Measurements from ENCODE around the gene RERE. TPM values are rescaled to one million over a fixed set of nuclear protein-coding genes. Genes with fewer than 3 reads are reported as not detected.

The RERE gene
- total and polyA plus RNA-seq, 4 donors = 26.8 to 133 (median 82.7) TPM

DNA sequence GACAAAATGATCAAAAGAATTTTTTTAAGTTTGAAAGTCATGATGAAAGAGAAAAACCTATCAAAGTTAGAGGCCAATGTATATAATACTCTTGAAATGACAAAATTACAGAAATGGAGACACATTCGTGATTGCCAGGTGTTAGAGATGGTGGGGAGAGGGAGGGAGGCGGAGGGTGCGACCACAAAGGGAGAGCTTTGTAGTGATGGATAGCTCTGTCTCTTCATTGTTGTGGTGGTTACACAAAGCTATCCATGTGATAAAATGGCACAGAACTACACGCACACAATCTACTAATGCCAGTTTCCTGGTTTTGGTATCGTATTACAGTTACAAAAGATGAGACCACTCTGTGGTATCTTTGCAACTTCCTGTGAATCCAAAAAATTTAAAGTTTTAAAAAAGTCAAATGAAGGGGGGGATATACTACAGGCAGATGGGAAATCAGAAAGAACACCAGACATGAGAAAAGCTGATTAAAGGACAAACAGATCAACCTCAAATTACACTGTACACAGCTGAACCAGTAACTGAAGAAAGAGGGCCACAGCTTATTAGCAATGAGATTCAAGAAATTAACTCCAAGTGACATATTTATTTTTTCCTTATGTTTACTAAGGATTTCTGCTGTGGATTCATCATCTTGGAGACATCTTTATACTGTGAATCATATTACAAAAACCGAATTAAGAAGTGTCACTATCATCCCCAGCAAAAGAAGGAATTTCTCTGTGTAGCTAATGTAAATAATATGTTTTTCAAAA is 300.5 kb downstream of the RERE start:
- H3K27ac ChIP-seq (ENCODE audit: low read depth in 1 of 2, low read length in 2 of 2) = no peak overlapping the region
- peaks cover 0 to 5% of the 10 kb centered on the region in 2 donors for H3K4me1 ChIP-seq (ENCODE audit: control insufficient read depth in 1 of 2, insufficient read depth in 2 of 2, low read length in 2 of 2)
- WGBS, 2 donors = 79 to 83% methylated on average over 6 of the region's 6 CpGs
- H3K9me3 ChIP-seq (ENCODE audit: control insufficient read depth, low read length) = no peaks in the 10 kb centered on the region
- DNase-seq (no peak), ATAC-seq (ENCODE audit: low FRiP score) (no peak)
- no peaks in the 10 kb centered on the region for H3K36me3 ChIP-seq (ENCODE audit: control insufficient read depth in 1 of 2, insufficient read depth in 2 of 2, low read length in 1 of 2)
- intact Hi-C loops (cut with DNase I) = no loop called here
- H3K27me3 ChIP-seq (ENCODE audit: control insufficient read depth in 1 of 2, insufficient read depth in 2 of 2, low read length in 1 of 2) = no peaks in the 10 kb centered on the region
- no peak overlapping the region for H3K4me3 ChIP-seq (ENCODE audit: low read length in 2 of 2)

DNA sequence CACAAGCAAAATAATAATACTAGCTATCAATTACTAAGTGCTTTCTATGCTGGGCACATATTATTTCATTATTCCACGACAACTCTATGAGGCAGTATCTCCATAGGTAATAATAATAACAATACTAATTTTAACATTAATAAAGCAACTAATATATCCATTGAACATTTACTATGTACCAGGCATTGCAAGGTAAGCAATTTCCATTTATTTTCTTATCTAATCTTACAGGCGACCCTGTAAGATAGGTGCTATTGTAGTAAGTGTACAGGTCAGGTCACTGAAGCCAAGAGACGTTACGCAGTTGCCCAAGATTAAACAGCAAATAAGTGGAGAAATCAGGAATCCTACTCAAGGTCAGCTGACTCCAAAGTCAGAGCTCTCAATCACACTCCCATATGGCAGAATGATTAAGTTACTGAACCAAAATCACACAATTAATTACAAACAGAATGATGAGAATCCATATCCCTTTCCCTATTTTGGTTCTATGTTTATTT is 301.1 kb downstream of the RERE start:
- DNase-seq (no peak), ATAC-seq (ENCODE audit: low FRiP score) (no peak)
- Histone ChIP-seq H3K27me3 (ENCODE audit: control insufficient read depth in 1 of 2, insufficient read depth in 2 of 2, low read length in 1 of 2) (no peaks in the 10 kb centered on the region), H3K9me3 (ENCODE audit: control insufficient read depth, low read length) (no peaks in the 10 kb centered on the region), H3K4me1 (ENCODE audit: control insufficient read depth in 1 of 2, insufficient read depth in 2 of 2, low read length in 2 of 2) (peaks cover 0 to 5% of the 10 kb centered on the region in 2 donors), H3K27ac (ENCODE audit: low read depth in 1 of 2, low read length in 2 of 2) (no peak overlapping the region), H3K4me3 (ENCODE audit: low read length in 2 of 2) (no peak overlapping the region), H3K36me3 (ENCODE audit: control insufficient read depth in 1 of 2, insufficient read depth in 2 of 2, low read length in 1 of 2) (no peaks in the 10 kb centered on the region)
- intact Hi-C loops (cut with DNase I) = no loop called here
- 88 to 89% methylated on average over 4 of the region's 4 CpGs for WGBS, 2 donors

DNA sequence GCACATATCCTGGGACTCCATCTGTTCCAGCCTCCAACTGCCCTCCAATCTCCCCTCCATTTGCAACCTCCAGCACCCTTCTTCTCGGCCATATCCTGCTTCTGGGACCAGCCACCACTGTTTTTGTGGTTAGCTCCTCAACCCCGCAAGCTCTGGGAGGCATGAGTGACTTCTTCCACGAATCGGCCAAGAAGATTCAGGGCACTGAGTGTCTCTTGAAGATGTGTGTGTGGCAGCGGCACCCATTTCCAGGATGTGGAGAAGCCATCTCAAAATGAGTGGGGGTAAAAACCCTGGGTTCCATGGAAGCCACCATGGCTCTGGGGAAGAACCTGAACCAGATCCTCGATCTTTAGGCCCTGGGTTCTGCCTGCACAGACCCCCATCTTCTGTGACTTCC is 304.9 kb downstream of the RERE start:
- intact Hi-C loops (cut with DNase I) = no loop called here
- Histone ChIP-seq H3K4me3 (ENCODE audit: low read length in 2 of 2) (no peak overlapping the region), H3K27me3 (ENCODE audit: control insufficient read depth in 1 of 2, insufficient read depth in 2 of 2, low read length in 1 of 2) (no peaks in the 10 kb centered on the region), H3K9me3 (ENCODE audit: control insufficient read depth, low read length) (no peaks in the 10 kb centered on the region), H3K36me3 (ENCODE audit: control insufficient read depth in 1 of 2, insufficient read depth in 2 of 2, low read length in 1 of 2) (no peaks in the 10 kb centered on the region), H3K27ac (ENCODE audit: low read depth in 1 of 2, low read length in 2 of 2) (no peak overlapping the region), H3K4me1 (ENCODE audit: control insufficient read depth in 1 of 2, insufficient read depth in 2 of 2, low read length in 2 of 2) (peaks cover 0 to 7% of the 10 kb centered on the region in 2 donors)
- ATAC-seq (ENCODE audit: low FRiP score) (no peak), DNase-seq (no peak)
- WGBS, 2 donors = 93 to 96% methylated on average over 6 of the region's 6 CpGs

DNA sequence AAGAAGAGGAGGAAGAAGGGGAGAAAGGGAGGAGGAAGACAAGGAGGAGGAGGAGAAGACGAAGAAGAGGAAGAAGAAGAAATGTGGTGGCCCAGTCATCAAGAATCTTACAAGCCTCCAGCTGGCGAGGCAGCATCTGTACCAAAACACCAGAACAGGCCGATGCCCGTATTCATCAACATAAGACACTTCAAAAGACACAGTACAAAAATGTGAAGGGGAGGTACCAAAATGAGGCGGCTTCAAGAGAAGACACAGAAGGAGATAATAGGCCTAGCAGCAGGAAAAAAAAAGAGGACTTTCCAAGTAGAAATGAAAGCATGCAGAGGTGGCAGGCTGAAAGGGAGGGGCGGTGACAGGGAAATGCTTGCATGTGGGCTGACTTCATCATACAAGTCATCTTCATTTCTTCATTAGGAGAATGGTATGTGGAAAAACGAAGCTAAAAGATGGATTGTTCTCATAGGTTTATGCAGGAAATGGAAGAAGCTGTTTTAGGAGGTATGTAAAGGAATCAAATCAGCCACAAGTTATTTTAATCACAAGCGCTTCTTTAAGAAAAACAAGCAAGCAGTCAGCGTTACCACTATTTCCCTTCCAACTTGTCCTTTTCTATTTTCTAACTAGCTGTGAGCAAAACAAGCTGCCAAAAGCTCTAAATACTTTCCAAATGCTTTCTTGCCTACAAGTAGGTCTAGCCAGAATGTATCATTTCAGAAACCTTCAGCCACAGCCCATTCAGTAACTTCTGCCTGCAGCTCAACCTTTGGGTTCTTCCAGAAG is 307.2 kb downstream of the RERE start:
- peak; percentile 69 for ATAC-seq (ENCODE audit: low FRiP score)
- intact Hi-C loops (cut with DNase I) = no loop called here
- DNase-seq = no peak
- Histone ChIP-seq H3K27ac (ENCODE audit: low read depth in 1 of 2, low read length in 2 of 2) (peak overlapping the region; percentile 84 to 96), H3K4me3 (ENCODE audit: low read length in 2 of 2) (peak overlapping the region; percentile 29 to 74), H3K36me3 (ENCODE audit: control insufficient read depth in 1 of 2, insufficient read depth in 2 of 2, low read length in 1 of 2) (no peaks in the 10 kb centered on the region), H3K9me3 (ENCODE audit: control insufficient read depth, low read length) (no peaks in the 10 kb centered on the region), H3K4me1 (ENCODE audit: control insufficient read depth in 1 of 2, insufficient read depth in 2 of 2, low read length in 2 of 2) (peaks cover 0 to 7% of the 10 kb centered on the region in 2 donors), H3K27me3 (ENCODE audit: control insufficient read depth in 1 of 2, insufficient read depth in 2 of 2, low read length in 1 of 2) (no peaks in the 10 kb centered on the region)
- WGBS, 2 donors = 1 to 4% methylated on average over 9 of the region's 9 CpGs

DNA sequence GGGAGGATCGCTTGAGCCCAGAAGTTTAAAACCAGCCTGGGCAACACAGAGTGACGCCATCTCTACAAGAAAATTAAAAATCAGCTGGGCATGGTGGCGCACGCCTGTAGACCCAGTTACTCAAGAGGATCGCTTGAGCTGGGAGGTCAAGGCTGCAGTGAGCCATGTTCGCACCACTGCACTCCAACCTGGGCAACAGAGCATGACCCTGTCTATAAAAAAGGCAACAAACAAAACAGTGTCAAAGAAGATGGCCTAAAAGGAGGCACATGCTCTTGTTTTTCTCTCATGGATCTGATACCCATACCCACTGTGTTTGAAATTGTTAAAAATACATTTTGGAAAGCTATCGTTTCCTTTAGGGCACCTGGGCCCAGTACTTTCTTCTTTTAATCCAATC is 307.9 kb downstream of the RERE start:
- Histone ChIP-seq H3K36me3 (ENCODE audit: control insufficient read depth in 1 of 2, insufficient read depth in 2 of 2, low read length in 1 of 2) (no peaks in the 10 kb centered on the region), H3K27ac (ENCODE audit: low read depth in 1 of 2, low read length in 2 of 2) (peak overlapping the region; percentile 84 to 96), H3K9me3 (ENCODE audit: control insufficient read depth, low read length) (no peaks in the 10 kb centered on the region), H3K27me3 (ENCODE audit: control insufficient read depth in 1 of 2, insufficient read depth in 2 of 2, low read length in 1 of 2) (no peaks in the 10 kb centered on the region), H3K4me3 (ENCODE audit: low read length in 2 of 2) (no peak overlapping the region), H3K4me1 (ENCODE audit: control insufficient read depth in 1 of 2, insufficient read depth in 2 of 2, low read length in 2 of 2) (peaks cover 0 to 7% of the 10 kb centered on the region in 2 donors)
- DNase-seq (no peak), ATAC-seq (ENCODE audit: low FRiP score) (no peak)
- WGBS, 2 donors = 85 to 87% methylated on average over 7 of the region's 7 CpGs
- intact Hi-C loops (cut with DNase I) = no loop called here

DNA sequence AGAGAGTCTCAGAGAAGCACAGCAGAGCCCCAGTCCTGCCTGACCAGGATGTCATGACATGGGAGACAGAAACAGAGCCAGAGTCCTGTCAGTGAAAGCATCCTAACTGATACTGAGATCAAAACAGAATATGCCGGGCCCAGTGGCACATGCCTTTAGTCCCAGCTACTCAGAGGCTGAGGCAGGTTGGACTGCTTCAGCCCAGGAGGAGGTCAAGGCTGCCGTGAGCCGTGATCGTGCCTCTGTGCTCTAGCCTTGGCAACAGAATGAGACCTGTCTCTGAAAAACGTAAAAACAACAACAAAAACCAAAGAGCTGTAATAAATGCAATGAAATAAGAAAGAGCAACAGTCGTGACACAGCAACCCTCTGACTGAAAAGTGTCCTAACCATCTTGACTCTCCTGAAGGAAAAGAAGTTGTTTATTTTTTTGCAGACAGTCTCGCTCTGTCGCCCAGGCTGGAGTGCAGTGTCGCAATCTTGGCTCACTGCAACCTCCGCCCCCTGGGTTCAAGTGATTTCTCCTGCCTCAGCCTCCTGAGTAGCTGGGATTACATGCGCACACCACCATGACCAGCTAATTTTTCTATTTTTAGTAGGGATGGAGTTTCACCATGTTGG is 310.3 kb downstream of the RERE start:
- H3K27me3 ChIP-seq (ENCODE audit: control insufficient read depth in 1 of 2, insufficient read depth in 2 of 2, low read length in 1 of 2) = no peaks in the 10 kb centered on the region
- no peaks in the 10 kb centered on the region for H3K9me3 ChIP-seq (ENCODE audit: control insufficient read depth, low read length)
- H3K36me3 ChIP-seq (ENCODE audit: control insufficient read depth in 1 of 2, insufficient read depth in 2 of 2, low read length in 1 of 2) = no peaks in the 10 kb centered on the region
- intact Hi-C loops (cut with DNase I) = no loop called here
- no peak overlapping the region for H3K4me3 ChIP-seq (ENCODE audit: low read length in 2 of 2)
- H3K27ac ChIP-seq (ENCODE audit: low read depth in 1 of 2, low read length in 2 of 2) = no peak overlapping the region
- no peak for ATAC-seq (ENCODE audit: low FRiP score)
- WGBS, 2 donors = 80 to 82% methylated on average over 11 of the region's 11 CpGs
- H3K4me1 ChIP-seq (ENCODE audit: control insufficient read depth in 1 of 2, insufficient read depth in 2 of 2, low read length in 2 of 2) = peaks cover 2 to 7% of the 10 kb centered on the region in 2 donors
- DNase-seq = no peak

DNA sequence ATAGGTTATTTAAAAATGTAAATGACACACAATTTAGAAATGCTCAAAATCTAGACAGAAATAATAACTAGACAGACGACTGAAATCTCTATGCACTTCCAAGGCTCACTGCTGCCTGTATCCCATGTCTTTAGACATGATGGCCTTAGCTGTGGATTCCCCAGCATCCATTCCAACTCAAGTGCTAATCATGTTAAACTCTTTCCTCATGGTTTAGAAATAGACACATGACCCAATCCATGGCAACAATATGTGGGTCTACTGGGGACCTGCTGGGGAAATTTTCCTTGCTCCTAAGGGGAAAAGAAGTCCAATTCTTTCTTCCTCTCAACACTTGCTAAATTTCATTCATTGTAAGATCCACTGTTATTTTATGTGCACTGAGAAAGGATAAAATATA is 311.0 kb downstream of the RERE start:
- 25 to 36% methylated on average over 1 of the region's 1 CpG for WGBS, 2 donors

DNA sequence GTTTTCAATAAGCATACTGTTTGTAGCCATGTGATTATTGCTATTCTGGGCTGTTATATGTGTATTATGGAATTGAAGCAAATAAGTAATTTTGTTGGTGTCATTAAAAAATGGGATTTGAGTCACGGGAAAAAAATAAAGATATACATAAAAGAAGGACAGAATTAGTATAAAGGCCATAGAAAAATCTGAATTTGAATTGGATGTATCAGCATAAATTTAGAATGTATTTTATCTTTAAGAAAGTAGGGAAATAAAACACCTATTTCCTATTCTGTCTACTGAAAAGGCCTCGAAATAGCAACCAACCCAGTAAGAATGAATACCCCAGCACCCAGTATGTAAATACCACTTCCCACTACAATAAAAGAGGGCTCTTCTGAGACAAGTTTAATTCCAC is 313.6 kb downstream of the RERE start:
- intact Hi-C loops (cut with DNase I) = no loop called here
- no peak for ATAC-seq (ENCODE audit: low FRiP score)

More for the DNA sequence above, 311.0 kb downstream of the RERE start:
- intact Hi-C loops (cut with DNase I) = no loop called here
- H3K27me3 ChIP-seq (ENCODE audit: control insufficient read depth in 1 of 2, insufficient read depth in 2 of 2, low read length in 1 of 2) = no peaks in the 10 kb centered on the region
- H3K4me1 ChIP-seq (ENCODE audit: control insufficient read depth in 1 of 2, insufficient read depth in 2 of 2, low read length in 2 of 2) = peaks cover 2 to 7% of the 10 kb centered on the region in 2 donors
- no peak overlapping the region for H3K27ac ChIP-seq (ENCODE audit: low read depth in 1 of 2, low read length in 2 of 2)
- H3K9me3 ChIP-seq (ENCODE audit: control insufficient read depth, low read length) = no peaks in the 10 kb centered on the region
- ATAC-seq (ENCODE audit: low FRiP score) (no peak), DNase-seq (no peak)
- H3K36me3 ChIP-seq (ENCODE audit: control insufficient read depth in 1 of 2, insufficient read depth in 2 of 2, low read length in 1 of 2) = no peaks in the 10 kb centered on the region
- H3K4me3 ChIP-seq (ENCODE audit: low read length in 2 of 2) = no peak overlapping the region

More for the DNA sequence above, 313.6 kb downstream of the RERE start:
- H3K9me3 ChIP-seq (ENCODE audit: control insufficient read depth, low read length) = no peaks in the 10 kb centered on the region
- H3K4me1 ChIP-seq (ENCODE audit: control insufficient read depth in 1 of 2, insufficient read depth in 2 of 2, low read length in 2 of 2) = peaks cover 0 to 2% of the 10 kb centered on the region in 2 donors
- no peaks in the 10 kb centered on the region for H3K27me3 ChIP-seq (ENCODE audit: control insufficient read depth in 1 of 2, insufficient read depth in 2 of 2, low read length in 1 of 2)
- no peaks in the 10 kb centered on the region for H3K36me3 ChIP-seq (ENCODE audit: control insufficient read depth in 1 of 2, insufficient read depth in 2 of 2, low read length in 1 of 2)
- 93 to 94% methylated on average over 2 of the region's 2 CpGs for WGBS, 2 donors
- no peak overlapping the region for H3K27ac ChIP-seq (ENCODE audit: low read depth in 1 of 2, low read length in 2 of 2)
- no peak overlapping the region for H3K4me3 ChIP-seq (ENCODE audit: low read length in 2 of 2)
- DNase-seq = no peak
